Natural killer cell (primary cell): ENCODE measurements around the gene IL17RD. TPM values are rescaled to one million over a fixed set of nuclear protein-coding genes. Genes with fewer than 3 reads are reported as not detected.

Experiments used
- ATAC-seq, 3 donors: fragments of 150-1000 bp in 2 of 3; fragments of 200-7000 bp in 1 of 3; cut with Tn5 transposase; 1 replicate in 1 of 3; 2 replicates in 2 of 3; pipeline ENCODE4 v1.10.0; 2021; ENCODE audit warnings: mild to moderate bottlenecking in 2 of 3, moderate library complexity in 2 of 3
- DNase-seq, 2 donors: peaks; one replicate each; pipeline versions ENCODE4 v3.0.0 to v3.0.0-alpha.2; 2013 to 2021; ENCODE audit warnings: mixed read lengths in 1 of 2
- H3K27ac ChIP-seq: one replicate; pipeline ENCODE4 v1.5.1; 2013; ENCODE audit warnings: mild to moderate bottlenecking, low read length
- H3K27me3 ChIP-seq: one replicate; pipeline ENCODE4 v1.6.1; 2013; ENCODE audit warnings: low read length; ENCODE audit not compliant: control insufficient read depth, insufficient read depth
- H3K36me3 ChIP-seq: one replicate; pipeline ENCODE4 v1.6.1; 2013; ENCODE audit warnings: low read length; ENCODE audit not compliant: control insufficient read depth, insufficient read depth
- H3K4me1 ChIP-seq: one replicate; pipeline ENCODE4 v1.6.1; 2013; ENCODE audit warnings: low read length; ENCODE audit not compliant: control insufficient read depth, insufficient read depth
- H3K4me3 ChIP-seq: one replicate; pipeline ENCODE4 v1.5.1; 2013; ENCODE audit warnings: low read length
- H3K9me3 ChIP-seq: one replicate; pipeline ENCODE4 v1.6.1; 2013; ENCODE audit warnings: low read length; ENCODE audit not compliant: control insufficient read depth, insufficient read depth
- H3K27ac Mint-ChIP-seq, 2 donors: one replicate each; pipeline ENCODE4 v1.8.0; 2022; ENCODE audit warnings: mild to moderate bottlenecking in 2 of 2, mixed read lengths in 2 of 2, moderate library complexity in 1 of 2
- H3K27me3 Mint-ChIP-seq, 2 donors: one replicate each; pipeline ENCODE4 v1.8.0; 2022; ENCODE audit warnings: low read depth in 2 of 2, mixed read lengths in 2 of 2
- H3K36me3 Mint-ChIP-seq: one replicate; pipeline ENCODE4 v1.8.0; 2022; ENCODE audit warnings: mixed read lengths
- H3K4me1 Mint-ChIP-seq, 2 donors: one replicate each; pipeline ENCODE4 v1.8.0; 2022; ENCODE audit warnings: mixed read lengths in 2 of 2
- H3K4me3 Mint-ChIP-seq: one replicate; pipeline ENCODE4 v1.8.0; 2022; ENCODE audit warnings: mild to moderate bottlenecking, moderate library complexity, mixed read lengths
- H3K9me3 Mint-ChIP-seq, 2 donors: one replicate each; pipeline ENCODE4 v1.8.0; 2022; ENCODE audit warnings: mixed read lengths in 2 of 2
- CTCF ChIP-seq: fragments of 200-600 bp; IDR thresholded peaks from one replicate; pipeline ENCODE4 v1.8.0; 2022; ENCODE audit warnings: antibody characterized with exemption
- WGBS: methylation state at CpG from one replicate; pipeline ENCODE4 v1.1.7; 2013; ENCODE audit warnings: missing lambda C conversion rate; ENCODE audit not compliant: insufficient coverage; 5-methylcytosine and 5-hydroxymethylcytosine counted together
- intact Hi-C: fragments of 100-400 bp; cut with micrococcal nuclease; formaldehyde crosslinking; loops from one replicate; pipeline ENCODE4 v1.14.2; 2022
- total RNA-seq, 4 donors: library from RNA; stranded (reverse); fragments of 120-200 nt in 1 of 4; gene quantifications; one replicate each; pipeline versions ENCODE4 v1.2.3 to v1.2.4, GENCODE V29; 2013 to 2022

The IL17RD gene
- total RNA-seq, 3 donors from 2014 or later (not counting 1 experiment from before 2014, with no cell fraction given): 0.05 to 0.08 TPM; not detected in 1

GRCh38 chr3:57076422-57076951, 88.7 kb downstream of the IL17RD start:
- Histone ChIP-seq H3K36me3 (no peaks in the 10 kb centered on the region), H3K9me3 (no peaks in the 10 kb centered on the region), H3K27me3 (peaks cover 20% of the 10 kb centered on the region), H3K4me3 (no peak overlapping the region), H3K4me1 (peaks cover 16% of the 10 kb centered on the region), H3K27ac (no peak overlapping the region)
- no peak for DNase-seq
- Mint-ChIP-seq H3K4me3 (peak overlapping the region; percentile 49), H3K9me3 (no peaks in the 10 kb centered on the region), H3K4me1 (peaks cover 0 to 5% of the 10 kb centered on the region in 2 donors), H3K36me3 (no peaks in the 10 kb centered on the region), H3K27ac (no peak overlapping the region), H3K27me3 (peaks cover 49 to 57% of the 10 kb centered on the region in 2 donors)
- TF ChIP-seq CTCF: no peak
- 83% methylated on average over 3 of the region's 3 CpGs for WGBS
- intact Hi-C loops: no loop called here
- ATAC-seq: no peak

DNA sequence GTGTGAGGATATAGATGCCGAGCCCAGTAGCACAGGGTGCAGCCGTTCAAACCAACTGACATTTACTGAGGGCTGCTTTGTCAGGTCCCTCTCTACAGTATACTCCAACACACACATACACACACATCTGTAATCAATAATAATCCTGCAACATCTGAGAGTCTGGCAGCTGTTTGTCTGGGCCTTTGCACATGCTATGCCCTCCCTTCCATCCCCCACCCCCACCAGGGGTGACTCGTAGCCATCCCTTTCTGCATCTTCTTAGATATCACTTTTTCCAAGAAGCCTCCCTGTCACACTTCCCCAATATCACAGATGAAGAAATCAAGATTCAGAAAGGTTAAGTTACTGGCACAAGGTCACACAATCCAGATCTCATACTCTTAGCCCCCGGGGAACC, 91.0 kb downstream of the IL17RD start:
- H3K27ac ChIP-seq: no peak overlapping the region
- DNase-seq (no peak), ATAC-seq (no peak)
- H3K36me3 ChIP-seq: no peaks in the 10 kb centered on the region
- Mint-ChIP-seq H3K4me3 (no peak overlapping the region), H3K27ac (no peak overlapping the region), H3K36me3 (no peaks in the 10 kb centered on the region), H3K4me1 (peaks cover 3 to 7% of the 10 kb centered on the region in 2 donors), H3K27me3 (peaks cover 38 to 46% of the 10 kb centered on the region in 2 donors), H3K9me3 (no peaks in the 10 kb centered on the region)
- H3K4me3 ChIP-seq: no peak overlapping the region
- 96% methylated on average over 4 of the region's 4 CpGs for WGBS
- no peak for TF ChIP-seq CTCF
- H3K4me1 ChIP-seq: peaks cover 10% of the 10 kb centered on the region
- no peaks in the 10 kb centered on the region for H3K9me3 ChIP-seq
- intact Hi-C loops: no loop called here
- peaks cover 12% of the 10 kb centered on the region for H3K27me3 ChIP-seq

GRCh38 chr3:57073628-57074027, 91.5 kb downstream of the IL17RD start:
- Mint-ChIP-seq H3K4me1 (peaks cover 8 to 12% of the 10 kb centered on the region in 2 donors), H3K27me3 (peaks cover 38 to 46% of the 10 kb centered on the region in 2 donors), H3K27ac (no peak overlapping the region), H3K9me3 (no peaks in the 10 kb centered on the region), H3K4me3 (no peak overlapping the region), H3K36me3 (no peaks in the 10 kb centered on the region)
- intact Hi-C loops: no loop called here
- ATAC-seq (no peak), DNase-seq (no peak)
- 91% methylated on average over 3 of the region's 3 CpGs for WGBS
- Histone ChIP-seq H3K9me3 (no peaks in the 10 kb centered on the region), H3K4me1 (peaks cover 5% of the 10 kb centered on the region), H3K4me3 (no peak overlapping the region), H3K36me3 (no peaks in the 10 kb centered on the region), H3K27ac (no peak overlapping the region), H3K27me3 (peaks cover 12% of the 10 kb centered on the region)
- TF ChIP-seq CTCF: no peak

DNA sequence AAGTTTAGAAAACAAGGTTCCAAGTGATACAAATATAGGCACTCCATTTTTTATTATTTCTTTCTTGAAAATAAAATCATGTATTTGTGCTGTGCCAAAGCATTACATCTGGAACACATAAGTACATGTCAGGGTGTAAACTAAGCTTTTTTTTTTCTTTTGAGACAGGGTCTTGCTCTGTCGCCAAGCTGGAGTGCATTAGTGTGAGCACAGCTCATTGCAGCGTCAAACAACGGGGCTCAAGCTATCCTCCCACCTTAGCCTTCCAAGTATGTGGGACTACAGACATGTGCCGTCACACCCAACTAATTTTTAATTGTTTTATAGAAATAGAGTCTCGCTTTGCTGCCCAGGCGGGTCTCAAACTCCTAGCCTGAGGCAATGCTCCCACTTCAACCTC, 95.7 kb downstream of the IL17RD start:
- H3K4me1 ChIP-seq: peaks cover 4% of the 10 kb centered on the region
- H3K4me1 Mint-ChIP-seq: peaks cover 13 to 15% of the 10 kb centered on the region in 2 donors
- no peak for TF ChIP-seq CTCF
- peaks cover 4 to 11% of the 10 kb centered on the region in 2 donors for H3K27me3 Mint-ChIP-seq
- intact Hi-C loops: no loop called here
- H3K4me3 ChIP-seq: no peak overlapping the region
- H3K9me3 ChIP-seq: no peaks in the 10 kb centered on the region
- H3K9me3 Mint-ChIP-seq: no peaks in the 10 kb centered on the region
- H3K27ac ChIP-seq: no peak overlapping the region
- ATAC-seq (no peak), DNase-seq (no peak)
- no peak overlapping the region for H3K4me3 Mint-ChIP-seq
- H3K36me3 ChIP-seq: no peaks in the 10 kb centered on the region
- H3K27ac Mint-ChIP-seq: peak overlapping the region; percentile 38 to 73
- no peaks in the 10 kb centered on the region for H3K27me3 ChIP-seq
- no peaks in the 10 kb centered on the region for H3K36me3 Mint-ChIP-seq
- 66% methylated on average over 4 of the region's 6 CpGs for WGBS
